Prostate gland (tissue), 2 donors: ENCODE measurements around the gene NCOA7.

ENCODE experiments used
- CTCF ChIP-seq, 4 experiments: fragments of 200-600 bp in 2 of 4; fragments of 450-650 bp in 2 of 4; sonication (generic) in 2 of 4; IDR thresholded peaks; 1 replicate in 3 of 4; 2 replicates in 1 of 4; pipeline ENCODE4 v1.5.1; 2016 to 2019; ENCODE audit warnings: antibody characterized with exemption in 4 of 4, mild to moderate bottlenecking in 2 of 4, moderate library complexity in 2 of 4
- POLR2A ChIP-seq: fragments of 450-650 bp; IDR thresholded peaks from one replicate; pipeline ENCODE4 v1.6.1; 2016; ENCODE audit warnings: antibody characterized with exemption, mild to moderate bottlenecking

GRCh38 chr6:125769147-125769783 is 21.5 kb upstream of the NCOA7 start:
- TF ChIP-seq CTCF (IDR thresholded peaks at IDR 0.05) (no peak), POLR2A (no peak)
